GM19043 (cell line): ENCODE results near the gene CALN1.
"Not testable (repeated sequence)": the region's sequence is repeated elsewhere in the genome, so short reads cannot be mapped to it uniquely, and the experiment has no call there.

Source experiments
- ATAC-seq: cut with Tn5 transposase; IDR thresholded peaks from one replicate; pipeline ENCODE4 v1.9.1; 2021; ENCODE audit warnings: low read depth; ENCODE audit not compliant: unreplicated experiment

CALN1 gene

GRCh38 chr7:71842381-71842780 is 569.8 kb downstream of the CALN1 start:
- no peak for ATAC-seq

GRCh38 chr7:71835056-71835455 is 577.1 kb downstream of the CALN1 start:
- no peak for ATAC-seq

GRCh38 chr7:71829515-71829914 is 582.6 kb downstream of the CALN1 start:
- no peak for ATAC-seq

GRCh38 chr7:71828361-71828760 is 583.8 kb downstream of the CALN1 start:
- no peak for ATAC-seq

- ATAC-seq: no peak
Observed at GRCh38 chr7:71826141-71826540, 586.0 kb downstream of the CALN1 start.

GRCh38 chr7:71824006-71824760 is 588.0 kb downstream of the CALN1 start:
- ATAC-seq: no peak

- ATAC-seq: not testable (repeated sequence)
Observed at GRCh38 chr7:71822406-71822805, 589.7 kb downstream of the CALN1 start.

- ATAC-seq: no peak
Observed at GRCh38 chr7:71817916-71818315, 594.2 kb downstream of the CALN1 start.

GRCh38 chr7:71808115-71808514 is 604.0 kb downstream of the CALN1 start:
- ATAC-seq: no peak

GRCh38 chr7:71804256-71804655 is 607.9 kb downstream of the CALN1 start:
- ATAC-seq: no peak

GRCh38 chr7:71801976-71802375 is 610.2 kb downstream of the CALN1 start:
- ATAC-seq: no peak

GRCh38 chr7:71800321-71800720 is 611.8 kb downstream of the CALN1 start:
- no peak for ATAC-seq

GRCh38 chr7:71795410-71795809 is 616.7 kb downstream of the CALN1 start:
- no peak for ATAC-seq

GRCh38 chr7:71793251-71793650 is 618.9 kb downstream of the CALN1 start:
- no peak for ATAC-seq

GRCh38 chr7:71787513-71787912 is 624.6 kb downstream of the CALN1 start:
- no peak for ATAC-seq

GRCh38 chr7:71785216-71785615 is 626.9 kb downstream of the CALN1 start:
- no peak for ATAC-seq

GRCh38 chr7:71784781-71785180 is 627.4 kb downstream of the CALN1 start:
- ATAC-seq: no peak

GRCh38 chr7:71784180-71784579 is 628.0 kb downstream of the CALN1 start:
- no peak for ATAC-seq

GRCh38 chr7:71783779-71784178 is 628.4 kb downstream of the CALN1 start:
- no peak for ATAC-seq

GRCh38 chr7:71782051-71782450 is 630.1 kb downstream of the CALN1 start:
- ATAC-seq: no peak

- no peak for ATAC-seq
Observed at GRCh38 chr7:71780282-71780681, 631.9 kb downstream of the CALN1 start.

GRCh38 chr7:71777278-71777677 is 634.9 kb downstream of the CALN1 start:
- ATAC-seq: no peak

- ATAC-seq: no peak
Observed at GRCh38 chr7:71776726-71777125, 635.4 kb downstream of the CALN1 start.
